Stimulated activated CD4-positive, alpha-beta T cell treated with anti-CD3 and anti-CD28 coated beads, Interleukin-15, amount 100 ng/mL, for 1 hour (primary cell): ENCODE data around the gene NUDT8.
A peak's percentile ranks its signal among the peaks of the same experiment; 100 is the strongest.
"Not testable (repeated sequence)": the region's sequence is repeated elsewhere in the genome, so short reads cannot be mapped to it uniquely, and the experiment has no call there.

Experiments used
- DNase-seq, 2 donors: peaks; one replicate each; pipeline ENCODE4 v3.0.0-alpha.2; 2020; ENCODE audit warnings: low read depth in 1 of 2, low spot score in 1 of 2

NUDT8 gene

DNA sequence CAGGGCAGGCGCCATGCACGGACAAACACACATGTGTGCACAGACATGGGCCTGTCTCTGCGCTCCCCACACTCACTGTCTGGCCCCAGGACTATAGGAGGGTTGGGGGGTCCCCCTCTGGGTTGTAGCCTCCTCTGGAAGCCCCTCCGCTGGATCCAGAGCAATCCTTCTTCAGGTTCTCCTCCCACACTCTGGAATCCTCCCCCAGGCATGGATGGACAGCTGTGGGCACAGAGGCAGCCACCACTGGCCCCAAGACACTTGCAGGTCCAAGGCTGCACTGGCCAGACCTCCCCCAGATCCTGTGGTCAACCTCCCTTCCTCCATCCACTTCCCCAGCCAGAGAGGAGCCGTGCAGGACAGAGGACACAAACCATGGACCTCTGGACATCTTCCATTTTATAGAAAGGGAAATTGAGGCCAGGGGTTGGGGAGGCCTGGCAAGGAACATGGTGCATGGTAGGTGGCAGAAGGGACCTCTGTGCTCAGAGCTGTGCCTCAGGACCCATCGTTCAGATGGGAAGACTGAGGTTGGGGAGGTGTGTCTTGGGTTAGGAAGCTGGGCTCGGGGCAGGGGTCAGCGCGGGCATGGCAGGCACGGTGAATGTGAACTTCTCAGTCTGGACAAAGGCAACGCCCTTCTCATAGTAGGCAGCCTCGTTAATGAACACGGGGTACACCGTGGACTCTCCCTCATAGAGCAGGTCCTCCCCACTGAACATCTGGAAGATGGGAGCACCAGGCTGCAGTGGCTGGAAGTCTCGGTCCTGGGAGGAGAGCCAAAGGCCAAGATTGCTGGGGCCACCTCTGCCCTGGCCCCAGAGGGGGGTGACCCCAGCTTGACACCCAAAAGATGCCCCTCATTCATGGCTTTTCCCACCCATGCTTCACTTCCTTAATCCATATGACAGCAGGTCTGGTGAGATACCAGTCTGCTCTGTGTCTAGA is 12.7 kb upstream of the NUDT8 start:
- no peak for DNase-seq

DNA sequence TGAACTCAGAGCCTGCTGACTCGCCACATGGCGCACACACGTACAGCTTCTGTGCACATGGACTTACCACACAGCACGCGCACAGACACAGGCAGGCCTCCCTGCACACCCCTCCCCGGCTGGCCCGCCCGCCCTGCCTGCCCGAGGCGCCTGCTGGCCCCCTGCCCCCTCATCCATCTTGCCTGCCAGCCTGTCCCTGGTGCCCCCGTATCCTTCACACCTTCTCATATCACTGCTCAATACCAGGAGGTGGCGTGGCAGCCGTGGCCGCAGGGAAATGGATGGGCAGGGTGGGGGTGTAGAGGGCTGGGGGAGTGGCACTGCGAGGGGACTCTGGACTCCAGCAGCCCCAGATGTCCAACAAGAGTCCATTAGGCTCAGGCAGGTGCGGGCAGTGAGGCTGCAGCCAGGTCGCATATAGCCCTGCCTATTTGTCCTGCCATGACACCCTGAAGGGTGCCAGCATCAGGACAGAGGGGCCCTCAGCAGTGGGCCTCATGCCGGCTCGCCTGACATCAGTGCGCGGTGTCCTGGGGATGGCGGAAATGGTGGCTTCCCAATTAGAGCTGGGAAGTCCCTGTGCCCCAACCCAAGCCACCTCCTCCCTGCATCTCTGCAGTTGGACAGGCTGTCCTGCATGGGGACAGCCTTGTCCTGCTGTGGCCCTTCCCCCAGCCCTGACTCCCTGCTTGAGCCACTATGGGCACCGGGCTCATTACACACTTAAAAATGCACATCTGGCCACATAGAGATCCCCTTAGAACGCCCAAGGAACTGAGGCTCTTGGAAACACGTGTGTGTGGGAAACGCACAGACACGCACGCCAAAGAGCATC is 11.8 kb upstream of the NUDT8 start:
- DNase-seq = no peak

DNA sequence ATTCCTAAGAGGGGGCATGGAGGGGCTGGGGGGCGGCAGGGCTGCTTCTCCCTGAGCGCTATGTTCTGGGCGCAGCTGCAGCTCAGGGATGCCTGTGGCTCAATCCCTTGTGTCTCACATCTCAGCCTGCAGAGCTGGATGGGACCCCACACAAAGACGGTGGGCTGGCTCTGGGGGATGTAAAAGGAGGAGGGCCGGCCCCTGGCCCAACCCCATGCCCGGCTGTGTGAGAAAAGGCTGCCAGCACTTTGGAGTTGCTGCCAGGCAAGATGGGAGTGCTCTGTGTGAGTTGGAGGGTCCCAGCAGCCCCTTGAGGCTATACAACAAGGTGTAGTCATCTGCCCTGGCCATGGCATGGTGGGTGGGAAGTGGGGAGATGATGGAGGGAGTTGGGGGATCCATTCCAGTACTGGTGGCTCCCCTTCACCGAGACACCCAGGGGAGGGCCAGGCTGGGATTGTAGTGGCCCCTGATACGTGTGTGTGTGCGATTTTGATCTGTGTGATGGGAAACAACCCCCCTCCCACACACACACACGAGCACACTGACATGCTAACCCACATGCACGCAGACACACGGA is 11.1 kb upstream of the NUDT8 start:
- no peak for DNase-seq

DNA sequence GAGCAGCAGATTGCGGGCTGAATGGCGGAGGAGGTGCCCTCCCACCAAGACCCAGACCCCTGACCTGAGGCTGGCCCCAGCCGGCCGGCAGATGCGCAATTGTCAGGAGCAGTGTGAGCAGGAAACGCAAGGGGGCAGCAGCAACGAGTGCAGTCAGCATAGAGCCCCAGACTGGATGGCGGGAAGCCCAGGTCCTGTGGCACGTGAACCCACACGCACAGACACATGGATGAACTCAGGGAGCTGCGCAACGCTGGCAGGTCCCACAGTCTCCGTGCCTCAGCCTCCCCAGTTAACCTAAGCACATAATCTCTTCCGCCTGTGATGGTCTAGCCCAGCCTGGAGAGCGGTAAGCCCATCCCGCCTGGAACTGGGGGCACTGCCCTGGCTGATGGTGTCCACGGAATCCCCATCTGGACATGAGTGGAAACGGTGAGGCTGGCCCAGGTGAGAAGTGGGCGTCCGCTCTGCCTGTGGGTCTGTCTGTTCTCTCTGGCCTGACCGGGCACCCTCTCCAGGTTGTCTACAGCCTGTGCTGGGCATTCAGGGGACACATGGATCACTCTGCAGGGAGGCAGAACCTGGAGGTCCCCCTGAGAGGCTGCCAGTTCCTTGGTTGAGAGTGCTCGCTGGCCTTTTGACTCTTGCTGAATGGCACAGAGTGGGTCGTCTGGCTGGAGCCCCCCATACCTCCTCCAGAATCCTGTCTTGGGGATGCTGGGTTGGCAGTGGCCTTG is 10.5 kb upstream of the NUDT8 start:
- peak in 1 of 2 donors; percentile 44 for DNase-seq

DNA sequence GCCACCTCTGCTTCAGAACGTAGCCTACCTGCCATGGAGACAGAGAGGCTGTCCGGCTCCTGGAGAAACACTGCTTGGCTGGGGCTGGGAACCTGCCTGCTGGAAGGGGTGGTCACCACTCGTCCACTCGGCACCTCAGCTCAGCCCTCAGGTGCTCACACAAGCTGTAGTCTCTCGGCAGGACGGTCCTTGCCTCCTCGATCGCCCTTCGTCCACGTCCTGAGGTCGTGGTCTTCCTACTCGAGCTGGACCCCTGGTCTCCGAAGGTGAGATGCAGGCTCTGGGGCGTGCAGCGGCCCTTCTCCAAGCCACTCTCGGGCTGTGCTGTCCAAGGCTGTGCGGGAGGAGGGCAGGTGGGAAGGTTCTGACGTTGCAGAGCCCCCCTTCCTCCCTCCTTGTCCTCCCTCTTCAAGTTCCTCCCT is 9.7 kb upstream of the NUDT8 start, which contains the start of gene TBX10:
Gene TBX10 (minus strand): TSS at position 326 of the 422 bp plus-strand sequence. CDS start 291 bp downstream, at position 35.
- no peak for DNase-seq

DNA sequence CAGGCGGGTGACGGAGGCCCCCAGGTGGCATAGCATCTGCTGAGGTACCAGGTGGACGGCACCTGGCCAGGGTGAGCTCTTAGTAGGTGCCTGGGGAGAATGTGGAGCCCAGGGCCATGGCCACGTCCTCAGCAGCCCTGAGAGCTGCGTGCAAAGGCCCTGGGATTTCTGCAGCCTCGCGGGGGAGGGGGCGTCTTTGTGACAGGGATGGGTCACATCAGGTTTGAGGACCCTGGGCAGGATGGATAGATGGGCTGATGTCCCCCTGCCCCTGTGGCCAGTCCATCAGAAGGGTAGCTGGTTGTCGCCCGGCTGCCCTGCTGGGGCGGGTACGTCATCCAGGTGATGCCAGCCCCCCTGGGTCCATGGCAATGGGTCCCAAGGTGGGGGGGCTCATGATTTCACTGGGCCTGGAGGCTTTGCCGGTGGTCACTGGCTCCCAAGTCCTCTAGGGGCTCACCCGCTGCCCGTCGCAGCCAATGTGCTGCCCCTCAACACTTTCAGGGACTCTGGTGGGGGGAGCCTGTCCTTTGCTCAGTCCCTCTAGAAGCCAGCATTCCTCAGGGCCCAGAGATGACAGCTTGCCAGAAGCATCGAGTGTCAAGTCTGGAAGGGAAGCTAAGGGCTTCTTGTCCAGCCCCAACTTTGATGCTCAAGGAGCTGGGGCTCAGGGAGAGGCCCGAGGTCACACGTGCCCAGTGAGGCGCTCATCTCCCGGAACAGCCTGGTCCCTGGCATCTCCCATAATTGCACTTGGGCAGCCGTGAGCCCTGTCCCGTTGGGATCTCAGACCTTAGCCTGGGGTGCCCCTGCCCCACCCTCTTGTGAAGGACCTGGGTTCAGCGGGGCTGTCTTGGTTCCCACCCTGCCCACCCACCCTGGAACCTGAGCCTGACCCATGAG is 9.0 kb upstream of the NUDT8 start:
- no peak for DNase-seq

DNA sequence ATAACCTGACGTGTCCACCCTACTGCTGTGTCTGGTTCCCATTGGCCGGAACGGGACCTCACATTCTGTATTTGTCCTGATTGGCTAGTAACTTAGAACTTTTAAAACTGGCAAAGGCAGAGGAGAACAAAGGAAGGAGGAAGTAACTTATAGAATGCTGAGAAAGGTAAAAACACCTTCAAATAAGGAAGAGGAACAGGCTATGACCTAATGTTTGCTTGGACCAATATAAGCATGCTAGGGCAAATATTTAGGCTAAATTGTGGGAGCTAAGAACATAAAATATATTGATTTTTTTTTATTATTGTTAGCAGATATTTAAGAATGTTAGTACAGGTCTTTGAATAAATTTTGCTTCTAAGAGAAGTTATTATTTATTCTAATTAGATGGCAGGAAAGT is 7.7 kb upstream of the NUDT8 start:
- DNase-seq = not testable (repeated sequence)

DNA sequence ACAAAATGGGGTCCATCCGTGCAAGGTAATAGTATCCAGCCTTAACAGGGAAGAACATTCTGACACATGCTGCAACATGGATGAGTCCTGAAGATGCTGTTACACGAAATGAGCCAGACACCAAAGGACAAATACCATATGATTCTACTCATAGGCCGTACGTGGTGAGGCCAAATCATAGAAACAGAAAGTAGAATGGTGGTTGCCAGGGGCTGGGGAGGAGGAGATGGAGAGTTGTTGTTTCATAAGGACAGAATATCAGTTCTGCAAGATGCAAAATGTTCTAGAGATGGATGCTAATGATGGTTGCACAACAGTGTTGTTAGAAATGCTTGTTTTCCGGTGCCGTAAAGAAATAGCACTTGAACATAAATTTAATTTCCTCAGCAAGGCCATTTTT is 7.2 kb upstream of the NUDT8 start:
- DNase-seq = no peak

DNA sequence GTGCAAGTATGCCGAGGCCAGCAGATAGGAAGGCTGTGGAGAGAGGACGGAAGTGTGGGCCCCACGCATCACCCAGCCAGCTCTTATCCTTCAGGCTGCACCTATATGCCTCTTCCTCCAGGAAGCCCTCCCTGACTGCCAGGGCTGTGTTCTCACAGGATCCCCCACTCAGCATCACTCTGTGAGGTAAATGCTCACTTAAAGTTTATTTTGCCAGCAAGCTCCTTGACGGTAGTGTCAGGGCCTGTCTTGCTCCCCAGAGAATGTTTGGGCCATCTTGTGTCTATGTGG is 5.4 kb upstream of the NUDT8 start:
- DNase-seq = no peak

DNA sequence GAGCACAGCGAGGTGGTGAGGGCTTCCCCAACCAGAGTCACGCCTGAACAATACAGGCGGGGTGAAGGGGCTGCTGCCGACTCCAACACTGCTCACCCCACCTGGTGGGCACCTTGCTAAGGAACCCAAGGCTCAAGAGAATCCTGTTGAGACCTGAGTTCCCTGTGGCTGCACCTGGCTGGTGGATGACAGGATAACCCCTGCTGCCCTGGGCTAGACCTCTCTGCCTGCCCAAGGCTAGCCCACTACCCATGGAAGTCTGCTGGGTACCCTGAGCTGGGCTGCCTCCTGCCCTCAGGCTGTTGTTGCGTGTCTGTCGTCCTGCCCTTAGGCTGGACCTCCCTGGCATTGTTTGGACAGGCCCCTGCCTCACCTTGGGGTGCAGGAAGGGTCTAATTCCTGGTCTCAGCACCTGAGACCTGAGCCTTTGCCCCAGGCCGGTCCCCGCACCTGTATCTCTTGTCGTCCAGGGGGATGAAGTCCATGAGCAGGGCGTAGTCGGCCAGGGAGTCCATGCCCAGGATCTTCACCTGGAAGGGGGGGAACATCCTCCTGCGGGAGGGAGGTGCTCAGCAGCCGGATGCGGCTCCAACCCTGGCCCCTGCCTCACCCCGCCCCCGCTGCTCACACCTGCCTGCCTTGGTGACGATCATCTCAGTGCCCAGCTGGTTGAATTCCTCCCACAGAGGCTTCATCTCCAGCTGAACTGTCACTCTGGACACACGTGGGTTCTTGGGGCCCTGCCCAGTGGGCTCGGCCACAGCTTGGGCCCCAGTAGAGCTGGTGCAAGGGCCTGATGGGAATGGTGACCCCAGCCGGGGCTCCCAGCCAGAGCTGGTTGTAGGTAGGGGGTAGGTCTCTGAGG is 4.9 kb upstream of the NUDT8 start:
- DNase-seq = no peak

DNA sequence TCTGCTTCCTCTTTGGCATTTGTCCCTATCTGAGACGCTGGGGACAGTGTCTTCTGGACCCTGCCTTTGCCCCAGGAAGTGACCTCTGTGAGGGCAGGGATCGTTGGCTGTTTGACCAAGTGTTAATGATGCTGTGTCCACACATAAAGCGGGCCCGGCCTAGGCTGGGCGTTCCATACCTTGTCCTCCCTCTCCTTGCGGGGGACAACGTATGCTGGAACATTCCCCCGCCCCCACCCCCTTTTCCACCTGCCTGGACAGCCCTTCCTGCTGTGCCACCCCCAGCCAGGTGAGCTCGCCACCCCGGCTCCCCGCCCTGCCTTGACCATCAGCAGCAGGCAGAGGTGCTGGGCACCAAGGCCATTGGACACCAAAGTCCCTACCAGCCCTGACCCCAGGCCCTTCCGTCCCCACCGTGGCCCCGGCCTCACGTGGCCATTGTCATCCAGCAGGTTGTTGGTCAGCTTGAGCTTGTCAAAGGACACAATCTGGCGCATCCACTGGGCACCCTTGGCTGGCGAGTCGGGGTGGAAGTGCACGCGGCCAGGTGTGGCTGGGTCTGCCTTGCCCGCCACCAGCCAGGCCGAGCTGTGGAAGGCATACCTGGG is 4.1 kb upstream of the NUDT8 start:
- DNase-seq = no peak

DNA sequence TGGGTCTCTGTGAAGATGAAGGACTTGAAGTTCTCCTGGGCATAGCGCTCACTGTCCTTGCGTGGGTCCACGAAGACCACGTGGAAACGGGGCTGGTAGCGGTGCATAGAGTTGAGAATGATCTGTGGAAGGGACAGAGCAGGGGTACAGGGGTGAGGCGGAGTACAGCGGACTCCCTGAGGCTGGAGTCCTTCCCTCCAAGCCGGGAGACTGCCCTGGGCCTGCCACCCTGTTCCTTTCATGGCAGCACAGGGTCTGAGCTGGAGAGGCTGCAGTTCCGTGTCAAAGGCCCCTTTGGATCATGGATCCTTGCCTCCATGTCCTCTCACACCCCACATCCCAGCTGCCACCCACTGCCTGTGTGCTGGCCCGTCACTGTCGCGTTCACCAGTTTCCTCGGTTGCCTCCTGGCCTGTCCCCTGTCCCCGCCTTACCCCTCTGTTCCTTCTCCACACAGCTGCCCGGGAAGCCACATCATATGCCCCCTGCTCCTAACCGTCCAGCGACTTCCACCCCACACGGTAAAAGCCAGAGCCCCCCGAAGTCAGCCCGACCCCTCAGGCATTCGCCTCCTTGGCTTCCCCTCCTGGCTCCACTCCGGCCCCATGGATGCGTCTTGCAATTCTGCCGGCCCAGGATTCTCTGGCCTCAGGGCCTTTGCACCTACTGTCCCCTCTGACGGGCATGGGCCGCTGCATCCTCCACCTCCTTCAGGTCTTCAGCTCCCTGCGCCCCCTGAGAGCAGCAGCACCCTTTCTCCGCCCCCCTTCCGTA is 3.4 kb upstream of the NUDT8 start:
- no peak for DNase-seq

DNA sequence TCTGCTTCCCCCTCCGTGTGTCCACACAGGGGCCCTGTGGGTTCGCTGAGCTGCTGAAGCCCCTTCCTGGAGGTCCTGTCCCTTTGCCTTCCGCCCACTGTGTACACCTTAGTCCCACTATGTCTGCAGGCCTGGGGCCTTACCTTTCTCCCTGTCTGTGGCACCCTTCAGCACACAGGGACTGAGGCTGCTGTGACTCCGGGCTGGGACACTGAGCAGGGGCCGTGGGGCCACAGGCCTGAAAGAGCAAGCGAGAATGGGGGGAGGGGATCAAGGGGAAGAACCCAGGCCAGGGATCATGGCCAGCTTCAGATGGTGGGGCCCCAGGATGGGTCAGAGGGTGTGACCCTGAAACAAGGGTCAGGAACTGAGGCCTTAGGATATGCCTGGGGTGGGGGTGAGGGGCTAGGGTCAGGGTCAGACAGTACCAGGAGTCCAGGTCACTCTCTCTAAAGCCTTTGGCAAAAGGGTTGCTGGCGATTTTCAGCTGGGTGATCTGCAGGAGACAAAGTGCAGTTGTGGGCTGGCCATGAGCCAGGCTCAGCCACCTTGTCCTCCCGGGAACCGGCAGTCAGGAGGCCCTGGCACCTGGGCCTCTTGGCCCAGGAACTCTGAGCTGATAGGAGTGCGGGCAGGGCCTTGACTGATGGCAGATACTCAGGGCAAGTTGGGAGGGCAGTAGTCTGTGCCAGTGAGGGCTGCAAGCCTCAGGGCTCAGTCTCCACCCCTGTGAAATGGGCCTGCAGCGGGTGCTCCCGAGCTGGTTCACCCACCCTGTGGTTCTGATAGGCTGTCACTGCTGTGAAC is 2.6 kb upstream of the NUDT8 start:
- DNase-seq = no peak

DNA sequence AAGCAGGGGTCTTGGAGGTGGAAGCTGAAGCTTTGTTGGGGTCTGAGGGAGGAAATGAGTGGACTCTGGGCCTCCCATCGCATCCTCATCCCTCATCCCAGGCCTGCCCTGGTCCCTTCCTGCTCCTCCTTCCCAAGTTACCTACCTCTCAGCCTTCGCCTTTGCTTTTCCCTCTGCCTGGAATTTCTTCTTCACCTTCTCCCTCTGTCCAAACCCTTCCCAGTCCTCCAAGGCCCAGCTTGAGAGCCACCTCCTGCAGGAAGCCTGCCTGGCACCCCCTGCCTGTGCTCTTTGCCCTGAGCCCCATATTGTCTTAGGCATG is 2.1 kb upstream of the NUDT8 start:
- DNase-seq = no peak

DNA sequence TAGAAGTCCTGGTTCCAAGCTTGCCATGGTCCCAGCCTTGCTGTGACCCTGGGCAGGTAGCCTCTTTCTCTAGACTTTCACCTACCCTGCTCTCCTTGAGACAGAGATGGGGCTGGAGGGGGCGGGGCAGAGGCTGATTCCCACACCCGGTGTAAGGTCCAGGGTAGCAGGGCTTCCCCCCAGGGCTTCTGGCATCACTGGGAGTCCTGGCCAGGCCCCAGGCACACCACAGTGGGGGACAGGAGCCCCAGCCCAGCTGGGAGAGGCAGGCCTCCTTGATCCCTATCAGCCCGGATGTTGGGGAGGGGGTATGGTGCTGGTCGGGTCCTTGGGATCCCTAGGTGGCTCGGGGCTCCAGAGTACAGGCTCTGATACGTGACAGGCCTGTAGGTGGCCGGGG is 1.7 kb upstream of the NUDT8 start:
- no peak for DNase-seq

DNA sequence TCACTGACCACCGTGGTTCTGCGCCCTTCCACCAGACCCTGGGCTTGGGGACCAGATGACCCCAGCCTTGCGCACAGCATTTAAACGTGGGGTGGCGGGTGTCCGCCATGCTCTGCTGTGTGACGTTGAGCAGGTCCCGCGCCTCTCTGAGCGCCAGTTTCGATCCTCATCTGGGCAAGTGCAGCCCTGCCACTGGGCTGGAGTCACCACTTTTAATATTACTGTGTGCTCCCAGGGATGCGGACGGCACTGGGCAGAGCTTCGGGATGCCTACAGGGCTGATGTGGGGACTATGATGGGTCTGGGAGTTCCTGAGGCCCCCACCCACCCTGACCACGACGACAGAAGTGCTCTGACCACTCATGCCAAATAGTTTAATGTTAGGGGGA is 1.2 kb upstream of the NUDT8 start:
- no peak for DNase-seq

DNA sequence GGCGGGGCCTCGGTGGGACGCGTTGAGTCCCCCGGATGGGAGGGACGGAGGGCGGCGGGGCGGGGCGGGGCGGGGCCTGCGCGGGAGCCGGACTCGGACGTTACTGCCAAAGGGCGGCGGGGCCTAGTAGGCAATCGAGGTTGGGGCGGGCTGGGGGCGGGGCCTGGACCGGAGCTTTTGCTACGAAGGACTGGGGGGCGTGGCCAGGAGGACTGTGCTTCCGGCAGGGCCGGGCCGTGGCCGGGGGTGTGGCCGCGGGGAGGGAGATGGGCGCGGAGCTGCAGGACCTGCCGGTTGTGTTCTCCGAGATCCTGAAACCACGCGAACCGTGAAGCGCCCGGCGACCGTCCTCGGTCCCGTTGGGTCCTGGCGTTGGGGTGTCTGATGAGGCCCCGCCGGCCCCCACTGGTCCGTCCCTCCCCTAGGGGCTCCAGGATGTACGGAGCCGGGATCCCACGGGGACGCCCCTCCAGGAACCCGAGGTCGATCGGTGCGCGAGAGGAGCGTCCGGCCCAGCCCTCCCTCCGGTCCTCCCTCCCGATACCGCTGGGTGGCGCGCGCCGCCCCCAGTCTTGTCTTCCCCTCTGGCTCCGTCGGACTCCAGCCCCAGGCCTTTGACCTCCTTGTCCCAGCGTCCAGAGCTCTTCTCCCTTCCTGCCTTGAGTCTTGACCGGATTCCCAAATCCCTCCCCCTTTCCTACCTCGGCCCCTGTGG is 648 bp upstream of the NUDT8 start:
- DNase-seq = peak in 1 of 2 donors; percentile 85
